ENCODE data around the gene RDH13. TPM values are rescaled to one million over a fixed set of nuclear protein-coding genes. Genes with fewer than 3 reads are reported as not detected.
A peak's percentile ranks its signal among the peaks of the same experiment; 100 is the strongest.
"Not testable (repeated sequence)": the region's sequence is repeated elsewhere in the genome, so short reads cannot be mapped to it uniquely, and the experiment has no call there.

RDH13 gene
- total and polyA plus RNA-seq, 10 donors, result 4.6 to 31.5 (median 17.2) TPM

- no peak for DNase-seq
- H3K27ac ChIP-seq, result peak overlapping the region in 5 of 8 donors; percentile 22 to 65 (median 62)
- H3K27me3 ChIP-seq (replicated peaks in 1 of 7), result no peaks in the 10 kb centered on the region
- TF ChIP-seq POLR2AphosphoS5 (IDR thresholded peaks at IDR 0.05), result no peak
- no peak for TF ChIP-seq POLR2A (IDR thresholded peaks at IDR 0.05)
- TF ChIP-seq CTCF (IDR thresholded peaks at IDR 0.05 in 8 of 11, conservative IDR thresholded peaks at IDR 0.05 in 3 of 11), result no peak
- H3K36me3 ChIP-seq, result peaks cover 3 to 52% (median 37%) of the 10 kb centered on the region in 6 donors
- intact Hi-C loops (cut with DNase I; ENCODE audit: low total_unique reads), result no loop called here
- peaks cover 3 to 37% (median 22%) of the 10 kb centered on the region in 6 donors for H3K4me1 ChIP-seq
- H3K4me3 ChIP-seq, result no peak overlapping the region
- 45 to 64% (median 54%) methylated on average over 9 of the region's 9 CpGs for WGBS, 5 donors
- H3K9me3 ChIP-seq, result no peaks in the 10 kb centered on the region
Observed at GRCh38 chr19:55042344-55042678, 20.6 kb downstream of the RDH13 start.

DNA sequence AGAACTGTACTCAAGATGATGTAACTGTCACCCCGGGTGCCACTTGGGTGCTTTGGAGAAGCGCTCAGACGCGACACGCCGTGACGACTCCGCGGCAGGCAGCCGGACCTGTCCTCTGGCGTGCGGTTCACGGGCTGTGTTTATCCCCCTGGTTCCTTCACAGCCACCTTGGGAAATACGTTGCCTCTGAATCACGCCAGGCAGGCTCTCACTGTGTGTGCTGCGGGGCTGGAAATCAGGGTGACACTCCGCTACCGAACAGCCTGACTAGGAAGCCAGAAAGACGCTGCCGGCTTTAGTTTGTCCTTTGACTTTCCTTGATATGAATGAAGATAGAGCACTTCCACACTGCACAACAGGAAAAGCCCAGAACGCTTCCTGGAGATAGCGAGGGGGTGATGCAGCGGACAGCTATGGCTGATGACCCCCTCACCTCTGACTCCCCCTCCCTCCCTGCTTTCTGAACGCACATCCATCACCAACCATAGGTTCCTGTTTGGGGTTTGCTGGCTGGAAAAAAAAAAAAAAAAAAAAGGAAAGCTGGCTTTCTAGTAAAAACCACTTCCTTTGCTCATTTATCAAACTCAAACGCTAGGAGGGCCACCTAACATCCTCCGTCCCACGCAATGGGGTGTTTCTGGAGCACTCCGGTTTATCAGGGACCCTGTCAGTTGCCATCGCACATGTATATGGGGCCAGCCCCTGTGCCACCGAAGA is 21.2 kb downstream of the RDH13 start:
- intact Hi-C loops (cut with DNase I; ENCODE audit: low total_unique reads), result no loop called here
- WGBS, 5 donors, result 10 to 35% (median 27%) methylated on average over 30 of the region's 30 CpGs

GRCh38 chr19:55041244-55041626 is 21.7 kb downstream of the RDH13 start:
- WGBS, 5 donors, result 57 to 73% (median 72%) methylated on average over 10 of the region's 10 CpGs
- peaks cover 3 to 37% (median 22%) of the 10 kb centered on the region in 6 donors for H3K4me1 ChIP-seq
- no peaks in the 10 kb centered on the region for H3K9me3 ChIP-seq
- TF ChIP-seq POLR2AphosphoS5 (IDR thresholded peaks at IDR 0.05) (no peak), CTCF (IDR thresholded peaks at IDR 0.05 in 8 of 11, conservative IDR thresholded peaks at IDR 0.05 in 3 of 11) (no peak), POLR2A (IDR thresholded peaks at IDR 0.05) (no peak)
- H3K4me3 ChIP-seq, result peak overlapping the region in 1 of 8 donors; percentile 24
- no peaks in the 10 kb centered on the region for H3K27me3 ChIP-seq (replicated peaks in 1 of 7)
- intact Hi-C loops (cut with DNase I; ENCODE audit: low total_unique reads), result no loop called here
- H3K36me3 ChIP-seq, result peaks cover 3 to 42% (median 27%) of the 10 kb centered on the region in 6 donors
- no peak for DNase-seq
- peak overlapping the region in 5 of 8 donors; percentile 62 to 75 (median 71) for H3K27ac ChIP-seq

More for the DNA sequence above, 21.2 kb downstream of the RDH13 start:
- Histone ChIP-seq H3K27ac (peak overlapping the region in 5 of 8 donors; percentile 62 to 75 (median 71)), H3K36me3 (peaks cover 3 to 47% (median 31%) of the 10 kb centered on the region in 6 donors), H3K9me3 (no peaks in the 10 kb centered on the region), H3K27me3 (replicated peaks in 1 of 7) (no peaks in the 10 kb centered on the region), H3K4me3 (peak overlapping the region in 1 of 8 donors; percentile 24), H3K4me1 (peaks cover 3 to 37% (median 22%) of the 10 kb centered on the region in 6 donors)
- DNase-seq, result no peak
- TF ChIP-seq CTCF (IDR thresholded peaks at IDR 0.05 in 8 of 11, conservative IDR thresholded peaks at IDR 0.05 in 3 of 11) (no peak), POLR2AphosphoS5 (IDR thresholded peaks at IDR 0.05) (peak; percentile 66 to 73 (median 71))

- Histone ChIP-seq H3K27ac (peak overlapping the region in 3 of 8 donors; percentile 62 to 75 (median 71)), H3K36me3 (peaks cover 3 to 36% (median 24%) of the 10 kb centered on the region in 6 donors), H3K4me1 (peaks cover 3 to 37% (median 22%) of the 10 kb centered on the region in 6 donors)
- H3K27me3 ChIP-seq (replicated peaks in 1 of 7); H3K9me3 ChIP-seq; DNase-seq; intact Hi-C loops (cut with DNase I; ENCODE audit: low total_unique reads); H3K4me3 ChIP-seq: not testable (repeated sequence)
- WGBS, 5 donors, result 83 to 87% (median 85%) methylated on average over 12 of the region's 12 CpGs
Observed at GRCh38 chr19:55040654-55041053, 22.3 kb downstream of the RDH13 start.

DNA sequence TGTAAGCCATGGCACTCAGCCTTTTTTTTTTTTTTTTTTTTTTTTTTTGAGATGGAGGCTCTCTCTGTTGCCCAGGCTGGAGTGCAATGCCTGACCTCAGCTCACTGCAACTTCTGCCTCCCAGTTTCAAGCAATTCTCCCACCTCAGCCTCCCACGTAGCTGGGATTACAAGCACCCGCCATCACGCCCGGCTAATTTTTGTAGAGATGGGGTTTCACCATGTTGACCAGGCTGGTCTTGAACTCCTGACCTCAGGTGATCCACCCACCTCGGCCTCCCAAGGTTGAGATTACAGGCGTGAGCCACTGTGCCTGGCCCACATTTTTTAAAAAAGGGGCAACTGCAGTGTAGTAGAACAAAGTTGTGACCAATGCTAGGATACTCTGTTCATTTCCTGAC is 25.3 kb downstream of the RDH13 start:
- H3K36me3 ChIP-seq; DNase-seq; H3K27ac ChIP-seq; intact Hi-C loops (cut with DNase I; ENCODE audit: low total_unique reads); H3K9me3 ChIP-seq; H3K4me3 ChIP-seq; H3K27me3 ChIP-seq (replicated peaks in 1 of 7): not testable (repeated sequence)
- WGBS, 5 donors, result 75 to 89% (median 84%) methylated on average over 6 of the region's 6 CpGs
- H3K4me1 ChIP-seq, result peaks cover 3 to 32% (median 21%) of the 10 kb centered on the region in 6 donors
